ENCODE measurements around the gene EGFLAM.

GRCh38 chr5:38274370-38274769 is 16.0 kb downstream of the EGFLAM start:
- TF ChIP-seq, protein P1, sequence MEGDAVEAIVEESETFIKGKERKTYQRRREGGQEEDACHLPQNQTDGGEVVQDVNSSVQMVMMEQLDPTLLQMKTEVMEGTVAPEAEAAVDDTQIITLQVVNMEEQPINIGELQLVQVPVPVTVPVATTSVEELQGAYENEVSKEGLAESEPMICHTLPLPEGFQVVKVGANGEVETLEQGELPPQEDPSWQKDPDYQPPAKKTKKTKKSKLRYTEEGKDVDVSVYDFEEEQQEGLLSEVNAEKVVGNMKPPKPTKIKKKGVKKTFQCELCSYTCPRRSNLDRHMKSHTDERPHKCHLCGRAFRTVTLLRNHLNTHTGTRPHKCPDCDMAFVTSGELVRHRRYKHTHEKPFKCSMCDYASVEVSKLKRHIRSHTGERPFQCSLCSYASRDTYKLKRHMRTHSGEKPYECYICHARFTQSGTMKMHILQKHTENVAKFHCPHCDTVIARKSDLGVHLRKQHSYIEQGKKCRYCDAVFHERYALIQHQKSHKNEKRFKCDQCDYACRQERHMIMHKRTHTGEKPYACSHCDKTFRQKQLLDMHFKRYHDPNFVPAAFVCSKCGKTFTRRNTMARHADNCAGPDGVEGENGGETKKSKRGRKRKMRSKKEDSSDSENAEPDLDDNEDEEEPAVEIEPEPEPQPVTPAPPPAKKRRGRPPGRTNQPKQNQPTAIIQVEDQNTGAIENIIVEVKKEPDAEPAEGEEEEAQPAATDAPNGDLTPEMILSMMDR (IDR thresholded peaks at IDR 0.05; ENCODE audit: poor library complexity): no peak
- no peak for TF ChIP-seq EZH2 (IDR thresholded peaks at IDR 0.05; ENCODE audit: borderline replicate concordance)
- no peak for TF ChIP-seq EZH2phosphoT487 (IDR thresholded peaks at IDR 0.05; ENCODE audit: low read depth, severe bottlenecking, unreplicated experiment)
